Panc1 (cell line): Measurements from ENCODE around the gene TBC1D22A. TPM values are rescaled to one million over a fixed set of nuclear protein-coding genes. Genes with fewer than 3 reads are reported as not detected.

ENCODE experiments used
- ATAC-seq: fragments of 200-7000 bp; cut with Tn5 transposase; 2 replicates; pipeline ENCODE4 v1.9.1; 2020; ENCODE audit warnings: mild to moderate bottlenecking, moderate library complexity
- BruUV-seq: library from RNA; stranded (reverse); fragments of 400-500 nt; replicated peaks from 2 replicates; lab custom pipeline; 2021; lab: Mats Ljungman, UMichigan
- CTCF ChIA-PET: fragments of 300-600 bp; sonication (Branson Sonifier 250); formaldehyde crosslinking; loops from one replicate; lab custom pipeline; 2022; ENCODE audit warnings: antibody characterized with exemption; lab: Charles Lee
- POLR2A ChIA-PET: fragments of 300-600 bp; sonication (Branson Sonifier 250); formaldehyde crosslinking; loops from one replicate; lab custom pipeline; 2022; ENCODE audit warnings: antibody characterized with exemption; lab: Charles Lee
- DNase-seq: peaks from one replicate; pipeline ENCODE4 v3.0.0-alpha.2; 2010; ENCODE audit warnings: low read depth, low spot score
- H3K27ac ChIP-seq: 2 replicates; pipeline ENCODE4 v1.5.1; 2011; ENCODE audit warnings: mild to moderate bottlenecking, low read length, inconsistent platforms
- H3K27me3 ChIP-seq: fragments of 200-500 bp; sonication (Bioruptor generic); 2 replicates; pipeline ENCODE4 v1.6.0; 2014; ENCODE audit warnings: low read length, inconsistent platforms; ENCODE audit not compliant: control insufficient read depth, insufficient read depth
- H3K36me3 ChIP-seq: fragments of 200-500 bp; sonication (Bioruptor generic); 2 replicates; pipeline ENCODE4 v1.5.1; 2014; ENCODE audit warnings: inconsistent platforms, mild to moderate bottlenecking, low read length, moderate library complexity; ENCODE audit not compliant: control insufficient read depth, insufficient read depth
- H3K4me1 ChIP-seq: 2 replicates; pipeline ENCODE4 v1.5.1; 2011; ENCODE audit warnings: inconsistent platforms, mild to moderate bottlenecking, low read length, moderate library complexity; ENCODE audit not compliant: control insufficient read depth, insufficient read depth
- H3K4me3 ChIP-seq, 2 experiments: 2 replicates each; pipeline ENCODE4 v1.5.1; 2011 to 2012; ENCODE audit warnings: low read depth in 2 of 2, low read length in 2 of 2, mild to moderate bottlenecking in 2 of 2, inconsistent platforms in 1 of 2, moderate library complexity in 1 of 2
- H3K9me3 ChIP-seq: fragments of 200-500 bp; sonication (Bioruptor generic); 2 replicates; pipeline ENCODE4 v1.5.1; 2014; ENCODE audit warnings: low read depth, mild to moderate bottlenecking, inconsistent platforms, low read length, moderate library complexity; ENCODE audit not compliant: control insufficient read depth, insufficient read depth
- CTCF ChIP-seq: fragments of 450-650 bp; IDR thresholded peaks from 2 replicates; pipeline ENCODE4 v1.5.1; 2017; ENCODE audit warnings: mild to moderate bottlenecking
- POLR2AphosphoS5 ChIP-seq: IDR thresholded peaks from 2 replicates; pipeline ENCODE4 v1.6.1; 2012; ENCODE audit warnings: mild to moderate bottlenecking, low read depth, low read length, moderate library complexity
- REST ChIP-seq, 2 experiments: IDR thresholded peaks; 2 replicates each; pipeline ENCODE4 v1.6.1; 2011 to 2012; ENCODE audit warnings: low read depth in 2 of 2, control low read depth in 1 of 2, low read length in 1 of 2, mild to moderate bottlenecking in 1 of 2, moderate library complexity in 1 of 2; ENCODE audit not compliant: insufficient read depth in 1 of 2
- SIN3A ChIP-seq: IDR thresholded peaks from 2 replicates; pipeline ENCODE4 v1.6.1; 2012; ENCODE audit warnings: low read depth, mild to moderate bottlenecking, low read length, moderate library complexity, borderline replicate concordance; ENCODE audit not compliant: insufficient read depth
- TCF7L2 ChIP-seq: IDR thresholded peaks from 2 replicates; pipeline ENCODE4 v1.6.1; 2011; ENCODE audit warnings: mild to moderate bottlenecking, low read depth, low read length, inconsistent platforms
- in situ Hi-C: cut with HindIII; loops from 2 replicates; pipeline ENCODE4 v1.10.0; 2016; ENCODE audit warnings: low sequenced_read_pairs, low pct_unique_long_range_greater_than_20kb
- intact Hi-C: fragments of 100-400 bp; cut with micrococcal nuclease; formaldehyde crosslinking; loops from one replicate; pipeline ENCODE4 v1.10.0; 2022; ENCODE audit not compliant: unreplicated experiment
- total RNA-seq: library from RNA; stranded (reverse); gene quantifications from one replicate; pipeline ENCODE4 v1.2.1, GENCODE V29; 2021; ENCODE audit not compliant: unreplicated experiment

TBC1D22A gene
- total RNA-seq, 1 experiment from 2014 or later = 28.7 TPM

- Histone ChIP-seq H3K27ac (no peak overlapping the region), H3K4me3 (no peak overlapping the region), H3K36me3 (no peaks in the 10 kb centered on the region), H3K9me3 (no peaks in the 10 kb centered on the region), H3K27me3 (no peaks in the 10 kb centered on the region), H3K4me1 (no peaks in the 10 kb centered on the region)
- ChIA-PET CTCF (no interaction called here), POLR2A (no interaction called here)
- no peak for DNase-seq
- intact Hi-C loops = no loop called here
- no TSS peak for BruUV-seq
- in situ Hi-C loops = no loop called here
- TF ChIP-seq CTCF (no peak), TCF7L2 (no peak), SIN3A (no peak), POLR2AphosphoS5 (no peak), REST (IDR thresholded peaks at IDR 0.05; ENCODE audit: insufficient read depth in 1 of 2, low read depth in 2 of 2, low read length in 1 of 2) (no peak)
- no peak for ATAC-seq
Measured at GRCh38 chr22:46894081-46894671, 131.7 kb downstream of the TBC1D22A start.

- no peak for DNase-seq
- BruUV-seq = no TSS peak
- no peaks in the 10 kb centered on the region for H3K36me3 ChIP-seq
- intact Hi-C loops = no loop called here
- H3K27ac ChIP-seq = no peak overlapping the region
- H3K9me3 ChIP-seq = no peaks in the 10 kb centered on the region
- in situ Hi-C loops = no loop called here
- ATAC-seq = no peak
- no peak overlapping the region for H3K4me3 ChIP-seq
- ChIA-PET CTCF (no interaction called here), POLR2A (no interaction called here)
- no peaks in the 10 kb centered on the region for H3K27me3 ChIP-seq
- H3K4me1 ChIP-seq = no peaks in the 10 kb centered on the region
- TF ChIP-seq TCF7L2 (no peak), SIN3A (no peak), CTCF (no peak), REST (IDR thresholded peaks at IDR 0.05; ENCODE audit: insufficient read depth in 1 of 2, low read depth in 2 of 2, low read length in 1 of 2) (no peak), POLR2AphosphoS5 (no peak)
Measured at GRCh38 chr22:46894851-46895640, 132.6 kb downstream of the TBC1D22A start.
